HEK293 (cell line): ENCODE results near the gene TBL1XR1.

Experiments
- CTCF ChIA-PET: fragments of 350-600 bp; formaldehyde crosslinking; extraction: SDS; loops from one replicate; lab custom pipeline; 2021; ENCODE audit warnings: antibody characterized with exemption; lab: Yijun Ruan, JAX
- POLR2A ChIA-PET: fragments of 300-600 bp; formaldehyde crosslinking; extraction: SDS; loops from one replicate; lab custom pipeline; 2020; ENCODE audit warnings: antibody characterized with exemption, inconsistent platforms; lab: Yijun Ruan, JAX
- H3K27ac ChIP-seq: fragments of 200-500 bp; sonication (Bioruptor generic); 2 replicates; pipeline ENCODE4 v1.5.1; 2014; ENCODE audit warnings: low read depth, low read length, control low read depth, inconsistent platforms; ENCODE audit errors: extremely low read depth
- H3K36me3 ChIP-seq, 2 experiments: fragments of 200-500 bp in 1 of 2; sonication (Bioruptor generic) in 1 of 2; 1 replicate in 1 of 2; 2 replicates in 1 of 2; pipeline ENCODE4 v1.5.1; 2014 to 2017; ENCODE audit warnings: inconsistent platforms in 2 of 2, low read length in 2 of 2; ENCODE audit not compliant: control insufficient read depth in 2 of 2, insufficient read depth in 1 of 2
- H3K4me1 ChIP-seq: fragments of 200-500 bp; sonication (Bioruptor generic); 2 replicates; pipeline ENCODE4 v1.5.1; 2014; ENCODE audit warnings: mild to moderate bottlenecking, low read length, inconsistent platforms; ENCODE audit not compliant: control insufficient read depth, insufficient read depth
- H3K4me3 ChIP-seq: 2 replicates; pipeline ENCODE4 v1.5.1; 2011; ENCODE audit warnings: low read depth, mild to moderate bottlenecking, control low read depth, low read length, moderate library complexity
- H3K9me3 ChIP-seq: fragments of 200-500 bp; sonication (Bioruptor generic); 2 replicates; pipeline ENCODE4 v1.5.1; 2014; ENCODE audit warnings: low read depth, low read length, inconsistent platforms; ENCODE audit not compliant: control insufficient read depth, insufficient read depth
- PATZ1 ChIP-seq: fragments of 450-650 bp; formaldehyde crosslinking; IDR thresholded peaks from 2 replicates; pipeline ENCODE4 v1.5.1; 2016; ENCODE audit warnings: missing biosample characterization, missing genetic modification characterization
- PRDM10 ChIP-seq: fragments of 450-650 bp; formaldehyde crosslinking; IDR thresholded peaks from 2 replicates; pipeline ENCODE4 v1.5.1; 2016; ENCODE audit warnings: missing biosample characterization, missing genetic modification characterization
- SCRT1 ChIP-seq: fragments of 450-650 bp; formaldehyde crosslinking; IDR thresholded peaks from 2 replicates; pipeline ENCODE4 v1.5.1; 2016; ENCODE audit warnings: missing biosample characterization, missing genetic modification characterization, borderline replicate concordance
- TCF7L2 ChIP-seq: IDR thresholded peaks from 2 replicates; pipeline ENCODE4 v1.6.1; 2011; ENCODE audit warnings: low read depth, mild to moderate bottlenecking, inconsistent platforms, low read length, moderate library complexity, borderline replicate concordance
- ZNF140 ChIP-seq: fragments of 450-650 bp; formaldehyde crosslinking; IDR thresholded peaks from 2 replicates; pipeline ENCODE4 v1.5.1; 2016; ENCODE audit warnings: missing biosample characterization, missing genetic modification characterization
- ZNF239 ChIP-seq: fragments of 450-650 bp; formaldehyde crosslinking; IDR thresholded peaks from 2 replicates; pipeline ENCODE4 v1.5.1; 2016; ENCODE audit warnings: missing biosample characterization, missing genetic modification characterization
- ZNF248 ChIP-seq: fragments of 450-650 bp; formaldehyde crosslinking; IDR thresholded peaks from 2 replicates; pipeline ENCODE4 v1.5.1; 2017; ENCODE audit warnings: missing biosample characterization, missing genetic modification characterization
- ZNF292 ChIP-seq: fragments of 450-650 bp; formaldehyde crosslinking; IDR thresholded peaks from 2 replicates; pipeline ENCODE4 v1.5.1; 2016; ENCODE audit warnings: low read depth, missing biosample characterization, missing genetic modification characterization, borderline replicate concordance
- ZNF341 ChIP-seq: fragments of 450-650 bp; formaldehyde crosslinking; IDR thresholded peaks from 2 replicates; pipeline ENCODE4; 2016; ENCODE audit warnings: low read depth, missing biosample characterization, missing genetic modification characterization
- ZNF433 ChIP-seq: fragments of 450-650 bp; formaldehyde crosslinking; IDR thresholded peaks from 2 replicates; pipeline ENCODE4 v1.5.1; 2016; ENCODE audit warnings: missing biosample characterization, missing genetic modification characterization, low read depth
- ZNF473 ChIP-seq: fragments of 450-650 bp; formaldehyde crosslinking; IDR thresholded peaks from 2 replicates; pipeline ENCODE4 v1.5.1; 2017; ENCODE audit warnings: missing biosample characterization, missing genetic modification characterization
- ZNF501 ChIP-seq: fragments of 450-650 bp; formaldehyde crosslinking; IDR thresholded peaks from 2 replicates; pipeline ENCODE4 v1.5.1; 2016; ENCODE audit warnings: missing biosample characterization, missing genetic modification characterization
- ZNF510 ChIP-seq: fragments of 450-650 bp; formaldehyde crosslinking; IDR thresholded peaks from 2 replicates; pipeline ENCODE4 v1.5.1; 2018; ENCODE audit warnings: mild to moderate bottlenecking, missing genetic modification characterization, missing biosample characterization; ENCODE audit not compliant: insufficient replicate concordance
- ZNF677 ChIP-seq: fragments of 450-650 bp; IDR thresholded peaks from 2 replicates; pipeline ENCODE4 v1.5.0; 2018; ENCODE audit warnings: missing biosample characterization, mild to moderate bottlenecking, missing genetic modification characterization, moderate library complexity
- ZNF701 ChIP-seq: fragments of 450-650 bp; formaldehyde crosslinking; IDR thresholded peaks from 2 replicates; pipeline ENCODE4 v1.5.1; 2016; ENCODE audit warnings: missing biosample characterization, missing genetic modification characterization
- TF ChIP-seq, protein P1 (sequence below): fragments of 450-650 bp; formaldehyde crosslinking; IDR thresholded peaks from 2 replicates; pipeline ENCODE4 v1.5.1; 2016; ENCODE audit warnings: missing biosample characterization, missing genetic modification characterization, borderline replicate concordance

TBL1XR1 gene

GRCh38 chr3:177180506-177180905, 16.8 kb downstream of the TBL1XR1 start (continued):
- TF ChIP-seq ZNF433 (tag by site-specific recombination): no peak
- no peak for TF ChIP-seq ZNF677 (tag by site-specific recombination)
- no peak for TF ChIP-seq PRDM10 (tag by site-specific recombination)
- TF ChIP-seq ZNF248 (tag by site-specific recombination): no peak
- TF ChIP-seq ZNF510 (tag by site-specific recombination): no peak

DNA sequence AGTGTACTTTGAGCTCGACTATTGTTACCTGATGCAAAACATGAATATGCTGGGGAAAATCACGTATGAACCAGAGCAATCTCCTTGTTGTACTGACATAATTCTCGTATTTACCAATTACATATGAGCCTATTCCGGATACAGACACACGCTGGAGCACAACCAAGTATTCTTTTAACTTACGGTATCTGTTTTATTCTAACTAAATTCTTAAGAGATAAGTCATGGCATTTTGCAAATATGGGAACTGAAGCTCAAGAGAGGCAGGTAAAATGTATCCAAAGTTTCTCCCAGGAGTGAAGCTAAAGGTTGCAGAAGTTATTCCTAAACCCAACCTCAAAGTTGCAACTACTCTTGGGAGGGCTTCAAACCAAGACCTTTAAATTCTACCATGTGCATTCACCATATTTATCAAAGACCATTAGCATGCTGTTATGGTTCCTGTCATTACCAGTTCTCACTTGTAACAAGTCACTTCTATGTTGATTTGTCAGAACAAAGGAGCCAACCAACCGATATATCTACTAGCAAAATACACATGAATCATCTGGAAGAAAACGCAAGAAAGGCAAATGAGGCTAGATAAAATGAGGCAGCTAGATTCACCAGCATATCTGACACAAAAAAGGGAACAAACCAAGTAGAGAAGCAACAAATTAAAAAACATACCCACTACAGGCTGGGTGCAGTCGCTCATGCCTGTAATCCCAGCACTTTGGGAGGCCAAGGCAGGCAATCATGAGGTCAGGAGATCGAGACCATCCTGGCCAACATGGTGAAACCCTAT, 17.8 kb downstream of the TBL1XR1 start:
- no peaks in the 10 kb centered on the region for H3K4me1 ChIP-seq
- CTCF ChIA-PET: interaction anchor here (0.6 kb wide), 1 partner anchor 17 kb away, joined by 3 read pairs; no protein-coding TSS in a partner anchor
- H3K27ac ChIP-seq: no peak overlapping the region
- H3K9me3 ChIP-seq: no peaks in the 10 kb centered on the region
- POLR2A ChIA-PET: no interaction called here
- TF ChIP-seq SCRT1 (tag by site-specific recombination) (no peak), PATZ1 (tag by site-specific recombination) (no peak), ZNF501 (tag by site-specific recombination) (no peak), ZNF473 (tag by site-specific recombination) (no peak), ZNF341 (no peak), TCF7L2 (no peak), ZNF140 (tag by site-specific recombination) (no peak), ZNF292 (no peak), ZNF701 (tag by site-specific recombination) (no peak), ZNF239 (tag by site-specific recombination) (no peak), ZNF433 (tag by site-specific recombination) (no peak)
- TF ChIP-seq, protein P1, sequence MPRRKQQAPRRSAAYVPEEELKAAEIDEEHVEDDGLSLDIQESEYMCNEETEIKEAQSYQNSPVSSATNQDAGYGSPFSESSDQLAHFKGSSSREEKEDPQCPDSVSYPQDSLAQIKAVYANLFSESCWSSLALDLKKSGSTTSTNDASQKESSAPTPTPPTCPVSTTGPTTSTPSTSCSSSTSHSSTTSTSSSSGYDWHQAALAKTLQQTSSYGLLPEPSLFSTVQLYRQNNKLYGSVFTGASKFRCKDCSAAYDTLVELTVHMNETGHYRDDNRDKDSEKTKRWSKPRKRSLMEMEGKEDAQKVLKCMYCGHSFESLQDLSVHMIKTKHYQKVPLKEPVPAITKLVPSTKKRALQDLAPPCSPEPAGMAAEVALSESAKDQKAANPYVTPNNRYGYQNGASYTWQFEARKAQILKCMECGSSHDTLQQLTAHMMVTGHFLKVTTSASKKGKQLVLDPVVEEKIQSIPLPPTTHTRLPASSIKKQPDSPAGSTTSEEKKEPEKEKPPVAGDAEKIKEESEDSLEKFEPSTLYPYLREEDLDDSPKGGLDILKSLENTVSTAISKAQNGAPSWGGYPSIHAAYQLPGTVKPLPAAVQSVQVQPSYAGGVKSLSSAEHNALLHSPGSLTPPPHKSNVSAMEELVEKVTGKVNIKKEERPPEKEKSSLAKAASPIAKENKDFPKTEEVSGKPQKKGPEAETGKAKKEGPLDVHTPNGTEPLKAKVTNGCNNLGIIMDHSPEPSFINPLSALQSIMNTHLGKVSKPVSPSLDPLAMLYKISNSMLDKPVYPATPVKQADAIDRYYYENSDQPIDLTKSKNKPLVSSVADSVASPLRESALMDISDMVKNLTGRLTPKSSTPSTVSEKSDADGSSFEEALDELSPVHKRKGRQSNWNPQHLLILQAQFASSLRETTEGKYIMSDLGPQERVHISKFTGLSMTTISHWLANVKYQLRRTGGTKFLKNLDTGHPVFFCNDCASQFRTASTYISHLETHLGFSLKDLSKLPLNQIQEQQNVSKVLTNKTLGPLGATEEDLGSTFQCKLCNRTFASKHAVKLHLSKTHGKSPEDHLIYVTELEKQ (tag by site-specific recombination): no peak
- no peak overlapping the region for H3K4me3 ChIP-seq
- H3K36me3 ChIP-seq: no peaks in the 10 kb centered on the region
